SKM-1 treated with dmso at 0.1 percent for 144 hours (cell line): ENCODE data around the gene CHTOP.
"Not testable (repeated sequence)": the region's sequence is repeated elsewhere in the genome, so short reads cannot be mapped to it uniquely, and the experiment has no call there.

ENCODE experiments used
- DNase-seq: peaks from one replicate; lab custom pipeline; 2025; ENCODE audit not compliant: unreplicated experiment; lab: John Stamatoyannopoulos, UW

CHTOP gene

GRCh38 chr1:153633754-153634665 is at the start of gene CHTOP:
Gene CHTOP, plus strand, starts transcription at chr1:153634066. Its CDS starts 2,523 bp downstream, at chr1:153636589.
- peak; percentile 99 for DNase-seq

- no peak for DNase-seq
These were observed 48.9 kb upstream of the CHTOP start for GRCh38 chr1:153585006-153585405.

- DNase-seq = no peak
These were observed 47.5 kb upstream of the CHTOP start for GRCh38 chr1:153586347-153586746.

GRCh38 chr1:153587314-153587713 is 46.6 kb upstream of the CHTOP start:
- DNase-seq = no peak

- DNase-seq = not testable (repeated sequence)
These were observed 45.8 kb upstream of the CHTOP start for GRCh38 chr1:153588033-153588432.

- DNase-seq = no peak
These were observed 45.4 kb upstream of the CHTOP start for GRCh38 chr1:153588482-153588881.

- DNase-seq = no peak
These were observed 41.1 kb upstream of the CHTOP start for GRCh38 chr1:153592748-153593147.

- DNase-seq = no peak
These were observed 36.7 kb upstream of the CHTOP start for GRCh38 chr1:153597206-153597605.

GRCh38 chr1:153598309-153599172 is 35.3 kb upstream of the CHTOP start:
- peak; percentile 98 for DNase-seq

- no peak for DNase-seq
These were observed 34.0 kb upstream of the CHTOP start for GRCh38 chr1:153599847-153600246.

- no peak for DNase-seq
These were observed 31.1 kb upstream of the CHTOP start for GRCh38 chr1:153602749-153603148.

GRCh38 chr1:153606194-153606593 is 27.7 kb upstream of the CHTOP start:
- no peak for DNase-seq

- DNase-seq = no peak
These were observed 26.5 kb upstream of the CHTOP start for GRCh38 chr1:153607381-153607780.

- DNase-seq = no peak
These were observed 25.7 kb upstream of the CHTOP start for GRCh38 chr1:153608089-153608682.

GRCh38 chr1:153608742-153609584 is 24.9 kb upstream of the CHTOP start:
- peak; percentile 48 for DNase-seq

GRCh38 chr1:153609585-153609907 is 24.3 kb upstream of the CHTOP start:
- DNase-seq = no peak

- DNase-seq = peak; percentile 32
These were observed 23.5 kb upstream of the CHTOP start for GRCh38 chr1:153610334-153610733.

GRCh38 chr1:153610811-153611301 is 23.0 kb upstream of the CHTOP start:
- DNase-seq = no peak

GRCh38 chr1:153611356-153611755 is 22.5 kb upstream of the CHTOP start:
- DNase-seq = no peak

GRCh38 chr1:153612111-153612754 is 21.6 kb upstream of the CHTOP start:
- DNase-seq = no peak
